Measurements from ENCODE around the gene CRLF2.
"Not testable (repeated sequence)": the region's sequence is repeated elsewhere in the genome, so short reads cannot be mapped to it uniquely, and the experiment has no call there.

DNA sequence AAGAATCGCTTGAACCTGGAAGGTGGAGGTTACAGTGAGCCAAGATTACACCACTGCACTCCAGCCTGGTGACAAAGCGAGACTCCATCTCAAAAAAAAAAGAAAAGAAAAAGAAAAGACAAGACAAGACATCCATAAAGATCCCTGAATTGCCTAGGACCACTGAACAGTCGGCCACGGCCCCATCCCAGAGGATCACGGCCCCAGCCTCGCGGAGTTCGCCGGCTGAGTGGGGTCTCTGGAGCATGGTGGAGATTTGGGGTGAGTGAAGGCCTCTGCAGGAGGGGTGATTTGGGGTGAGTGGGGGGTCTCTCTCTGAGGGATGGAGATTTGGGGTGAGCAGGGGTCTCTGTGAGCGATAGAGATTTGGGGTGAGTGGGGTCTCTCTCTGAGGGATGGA is 28.1 kb upstream of the CRLF2 start:
- TF ChIP-seq CTCF, POLR2A, EP300, POLR2AphosphoS5 (IDR thresholded peaks at IDR 0.05): not testable (repeated sequence)
